A549 (cell line): ENCODE results near the gene PARP12.

ENCODE experiments used
- CTCF ChIP-seq: fragments of >200 bp; sonication (Bioruptor Twin); formaldehyde crosslinking; IDR thresholded peaks from 3 replicates; pipeline ENCODE4 v1.5.1; 2016
- EP300 ChIP-seq, 2 experiments: fragments of >200 bp; sonication (Bioruptor Twin); formaldehyde crosslinking; IDR thresholded peaks; 2 replicates in 1 of 2; 3 replicates in 1 of 2; pipeline ENCODE4 v1.6.1; 2016 to 2017
- JUN ChIP-seq, 2 experiments: fragments of >200 bp; sonication (Bioruptor Twin); formaldehyde crosslinking; IDR thresholded peaks; 2 replicates in 1 of 2; 3 replicates in 1 of 2; pipeline ENCODE4 v1.6.1; 2016 to 2017
- USF2 ChIP-seq: fragments of 450-650 bp; IDR thresholded peaks from 2 replicates; pipeline ENCODE4 v1.6.1; 2014; ENCODE audit warnings: antibody characterized with exemption
- ZNF302 ChIP-seq: fragments of 250-450 bp; sonication (Bioruptor Pico); IDR thresholded peaks from 2 replicates; pipeline ENCODE4 v1.9.0; 2021; ENCODE audit warnings: inconsistent platforms, mild to moderate bottlenecking, moderate library complexity

GRCh38 chr7:140019606-140020005 is 43.1 kb downstream of the PARP12 start:
- TF ChIP-seq JUN (IDR thresholded peaks at IDR 0.05) (no peak), CTCF (no peak), EP300 (IDR thresholded peaks at IDR 0.05) (no peak), USF2 (no peak), ZNF302 (CRISPR knock-in tag) (no peak)
